GM18951 (cell line): ENCODE measurements around the gene BATF3.

ENCODE experiments used
- POLR2A ChIP-seq: IDR thresholded peaks from 4 replicates; pipeline ENCODE4 v1.6.1; 2011; ENCODE audit warnings: mild to moderate bottlenecking; ENCODE audit not compliant: insufficient read length, insufficient read depth; ENCODE audit errors: extremely low read depth
- in situ Hi-C: fragments of 300-500 bp; cut with MboI; formaldehyde crosslinking; loops from one replicate; pipeline ENCODE4 v1.12.0; 2022; ENCODE audit warnings: low sequenced_read_pairs, mixed read lengths, inconsistent platforms; ENCODE audit not compliant: unreplicated experiment

The BATF3 gene

GRCh38 chr1:212698467-212699103 lies 1.1 kb downstream of the BATF3 start:
- no peak for TF ChIP-seq POLR2A
- in situ Hi-C loops, result no loop called here

- in situ Hi-C loops, result no loop called here
- no peak for TF ChIP-seq POLR2A
These were observed 2.8 kb downstream of the BATF3 start for GRCh38 chr1:212696721-212697331.

GRCh38 chr1:212692774-212693644 lies 6.6 kb downstream of the BATF3 start:
- TF ChIP-seq POLR2A, result no peak
- in situ Hi-C loops, result no loop called here

- in situ Hi-C loops, result no loop called here
- TF ChIP-seq POLR2A, result no peak
These were observed 8.0 kb downstream of the BATF3 start for GRCh38 chr1:212691561-212692071.

GRCh38 chr1:212690816-212691403 lies 8.7 kb downstream of the BATF3 start:
- no peak for TF ChIP-seq POLR2A

GRCh38 chr1:212689758-212690529 lies 9.7 kb downstream of the BATF3 start:
- TF ChIP-seq POLR2A, result no peak

More at GRCh38 chr1:212690816-212691403, 8.7 kb downstream of the BATF3 start:
- in situ Hi-C loops, result no loop called here

GRCh38 chr1:212689196-212689725 lies 10.4 kb downstream of the BATF3 start:
- in situ Hi-C loops, result no loop called here
- no peak for TF ChIP-seq POLR2A

More at GRCh38 chr1:212689758-212690529, 9.7 kb downstream of the BATF3 start:
- in situ Hi-C loops, result no loop called here

- in situ Hi-C loops, result no loop called here
- no peak for TF ChIP-seq POLR2A
These were observed 11.1 kb downstream of the BATF3 start for GRCh38 chr1:212688341-212689047.

GRCh38 chr1:212687811-212688210 lies 11.8 kb downstream of the BATF3 start:
- in situ Hi-C loops, result no loop called here
- no peak for TF ChIP-seq POLR2A

GRCh38 chr1:212686591-212686990 lies 13.0 kb downstream of the BATF3 start:
- in situ Hi-C loops, result no loop called here
- no peak for TF ChIP-seq POLR2A

GRCh38 chr1:212686069-212686468 lies 13.6 kb downstream of the BATF3 start:
- no peak for TF ChIP-seq POLR2A
- in situ Hi-C loops, result no loop called here
